Measurements from ENCODE around the gene SORCS1. TPM values are rescaled to one million over a fixed set of nuclear protein-coding genes. Genes with fewer than 3 reads are reported as not detected.

Gene SORCS1
- polyA plus RNA-seq (ENCODE audit: insufficient read length in 4 of 4) = 10 to 100 TPM in 3 of 4 donors, 1 to 10 TPM in 1; 8.3 to 21.3 (median 14.1) TPM

- DNase-seq (ENCODE audit: low read depth in 4 of 4, low spot score in 2 of 4) = peak in 1 of 4 donors; percentile 24
Observed at GRCh38 chr10:107163881-107164861, at the start of gene SORCS1. SORCS1 (minus strand) TSS chr10:107164706.

GRCh38 chr10:107214261-107214660 lies 49.8 kb upstream of the SORCS1 start:
- no peak for DNase-seq (ENCODE audit: low read depth in 4 of 4, low spot score in 2 of 4)

GRCh38 chr10:107213861-107214260 lies 49.4 kb upstream of the SORCS1 start:
- DNase-seq (ENCODE audit: low read depth in 4 of 4, low spot score in 2 of 4) = no peak

- no peak for DNase-seq (ENCODE audit: low read depth in 4 of 4, low spot score in 2 of 4)
Observed at GRCh38 chr10:107206833-107207232, 42.3 kb upstream of the SORCS1 start.

GRCh38 chr10:107169516-107169915 lies 5.0 kb upstream of the SORCS1 start:
- DNase-seq (ENCODE audit: low read depth in 4 of 4, low spot score in 2 of 4) = no peak

- DNase-seq (ENCODE audit: low read depth in 4 of 4, low spot score in 2 of 4) = no peak
Observed at GRCh38 chr10:107168738-107169137, 4.2 kb upstream of the SORCS1 start.

- DNase-seq (ENCODE audit: low read depth in 4 of 4, low spot score in 2 of 4) = peak in 1 of 4 donors; percentile 23
Observed at GRCh38 chr10:107166403-107166802, 1.9 kb upstream of the SORCS1 start.

- DNase-seq (ENCODE audit: low read depth in 4 of 4, low spot score in 2 of 4) = peak in 1 of 4 donors; percentile 19
Observed at GRCh38 chr10:107164992-107165391, 486 bp upstream of the SORCS1 start.

GRCh38 chr10:107163076-107163855 lies 1.2 kb downstream of the SORCS1 start:
- peak in 1 of 4 donors; percentile 8 for DNase-seq (ENCODE audit: low read depth in 4 of 4, low spot score in 2 of 4)

GRCh38 chr10:107160866-107161265 lies 3.6 kb downstream of the SORCS1 start:
- no peak for DNase-seq (ENCODE audit: low read depth in 4 of 4, low spot score in 2 of 4)

GRCh38 chr10:107159871-107160270 lies 4.6 kb downstream of the SORCS1 start:
- no peak for DNase-seq (ENCODE audit: low read depth in 4 of 4, low spot score in 2 of 4)

GRCh38 chr10:107157071-107157470 lies 7.4 kb downstream of the SORCS1 start:
- no peak for DNase-seq (ENCODE audit: low read depth in 4 of 4, low spot score in 2 of 4)

- DNase-seq (ENCODE audit: low read depth in 4 of 4, low spot score in 2 of 4) = no peak
Observed at GRCh38 chr10:107152087-107152486, 12.4 kb downstream of the SORCS1 start.

GRCh38 chr10:107148906-107149305 lies 15.6 kb downstream of the SORCS1 start:
- no peak for DNase-seq (ENCODE audit: low read depth in 4 of 4, low spot score in 2 of 4)

GRCh38 chr10:107144490-107144889 lies 20.0 kb downstream of the SORCS1 start:
- peak in 1 of 4 donors; percentile 15 for DNase-seq (ENCODE audit: low read depth in 4 of 4, low spot score in 2 of 4)

- DNase-seq (ENCODE audit: low read depth in 4 of 4, low spot score in 2 of 4) = no peak
Observed at GRCh38 chr10:107141524-107142061, 22.9 kb downstream of the SORCS1 start.

- DNase-seq (ENCODE audit: low read depth in 4 of 4, low spot score in 2 of 4) = no peak
Observed at GRCh38 chr10:107139237-107139636, 25.3 kb downstream of the SORCS1 start.

GRCh38 chr10:107133656-107134055 lies 30.9 kb downstream of the SORCS1 start:
- no peak for DNase-seq (ENCODE audit: low read depth in 4 of 4, low spot score in 2 of 4)

- DNase-seq (ENCODE audit: low read depth in 4 of 4, low spot score in 2 of 4) = no peak
Observed at GRCh38 chr10:107129000-107129399, 35.5 kb downstream of the SORCS1 start.

GRCh38 chr10:107126512-107127065 lies 37.9 kb downstream of the SORCS1 start:
- DNase-seq (ENCODE audit: low read depth in 4 of 4, low spot score in 2 of 4) = no peak

GRCh38 chr10:107122703-107123102 lies 41.8 kb downstream of the SORCS1 start:
- DNase-seq (ENCODE audit: low read depth in 4 of 4, low spot score in 2 of 4) = no peak
